ENCODE data around the gene AIMP1.

GRCh38 chr4:106320235-106320634, 3.9 kb downstream of the AIMP1 start:
- TF ChIP-seq CTCF (IDR thresholded peaks at IDR 0.05; ENCODE audit: low read depth, low read length) (no peak), EZH2phosphoT487 (IDR thresholded peaks at IDR 0.05; ENCODE audit: low read depth) (no peak)
